RWPE2 (cell line): ENCODE results near the gene CYB5D1.

Source experiments
- ATAC-seq: fragments of 200-7000 bp; cut with Tn5 transposase; 3 replicates; pipeline ENCODE4 v1.9.1; 2021; ENCODE audit warnings: low read depth
- DNase-seq: peaks from one replicate; pipeline ENCODE4 v3.0.0-alpha.2; 2020; ENCODE audit warnings: low spot score
- H3K27ac ChIP-seq: fragments of 450-650 bp; 2 replicates; pipeline ENCODE4 v1.5.1; 2017; ENCODE audit warnings: mild to moderate bottlenecking; ENCODE audit not compliant: poor library complexity, severe bottlenecking
- H3K27me3 ChIP-seq: fragments of 250-450 bp; sonication (Bioruptor Pico); 2 replicates; pipeline ENCODE4 v1.5.1; 2021; ENCODE audit warnings: mild to moderate bottlenecking, moderate library complexity; ENCODE audit not compliant: insufficient read depth, poor library complexity, severe bottlenecking
- H3K36me3 ChIP-seq: fragments of 250-450 bp; sonication (Bioruptor Pico); 2 replicates; pipeline ENCODE4 v1.5.1; 2020; ENCODE audit warnings: low read depth, mild to moderate bottlenecking, moderate library complexity
- H3K4me1 ChIP-seq: fragments of 250-450 bp; sonication (Bioruptor Pico); 2 replicates; pipeline ENCODE4 v1.5.1; 2021; ENCODE audit warnings: mild to moderate bottlenecking, moderate library complexity; ENCODE audit not compliant: insufficient read depth, poor library complexity, severe bottlenecking
- H3K4me3 ChIP-seq: fragments of 250-450 bp; sonication (Bioruptor Pico); 2 replicates; pipeline ENCODE4 v1.5.1; 2021; ENCODE audit warnings: mild to moderate bottlenecking, moderate library complexity; ENCODE audit not compliant: severe bottlenecking
- H3K9me3 ChIP-seq: fragments of 250-450 bp; sonication (Bioruptor Pico); 2 replicates; pipeline ENCODE4 v1.5.1; 2021; ENCODE audit warnings: mild to moderate bottlenecking, moderate library complexity; ENCODE audit not compliant: severe bottlenecking
- CTCF ChIP-seq: fragments of 450-650 bp; IDR thresholded peaks from one replicate; pipeline ENCODE4 v1.5.1; 2017; ENCODE audit warnings: mild to moderate bottlenecking, moderate library complexity; ENCODE audit not compliant: poor library complexity, severe bottlenecking

Gene CYB5D1

GRCh38 chr17:7822126-7822525 lies 35.7 kb upstream of the CYB5D1 start:
- no peaks in the 10 kb centered on the region for H3K4me1 ChIP-seq
- no peak for ATAC-seq
- H3K36me3 ChIP-seq = no peaks in the 10 kb centered on the region
- no peak for TF ChIP-seq CTCF
- no peaks in the 10 kb centered on the region for H3K9me3 ChIP-seq
- H3K4me3 ChIP-seq = no peak overlapping the region
- no peaks in the 10 kb centered on the region for H3K27me3 ChIP-seq
- DNase-seq = no peak
- H3K27ac ChIP-seq = no peak overlapping the region

GRCh38 chr17:7823581-7824001 lies 34.2 kb upstream of the CYB5D1 start:
- no peak overlapping the region for H3K27ac ChIP-seq
- no peak for ATAC-seq
- DNase-seq = no peak
- H3K27me3 ChIP-seq = no peaks in the 10 kb centered on the region
- no peaks in the 10 kb centered on the region for H3K4me1 ChIP-seq
- no peaks in the 10 kb centered on the region for H3K9me3 ChIP-seq
- H3K4me3 ChIP-seq = no peak overlapping the region
- TF ChIP-seq CTCF = no peak
- no peaks in the 10 kb centered on the region for H3K36me3 ChIP-seq

- Histone ChIP-seq H3K27ac (no peak overlapping the region), H3K9me3 (no peaks in the 10 kb centered on the region), H3K4me1 (no peaks in the 10 kb centered on the region), H3K27me3 (no peaks in the 10 kb centered on the region), H3K4me3 (no peak overlapping the region), H3K36me3 (no peaks in the 10 kb centered on the region)
- ATAC-seq (no peak), DNase-seq (no peak)
- no peak for TF ChIP-seq CTCF
Measured at GRCh38 chr17:7824021-7824924, 33.5 kb upstream of the CYB5D1 start.

GRCh38 chr17:7825206-7825990 lies 32.4 kb upstream of the CYB5D1 start:
- ATAC-seq = no peak

More at GRCh38 chr17:7825206-7825990, 32.4 kb upstream of the CYB5D1 start:
- no peak for DNase-seq
- no peak overlapping the region for H3K27ac ChIP-seq
- no peaks in the 10 kb centered on the region for H3K27me3 ChIP-seq
- no peak overlapping the region for H3K4me3 ChIP-seq
- H3K4me1 ChIP-seq = no peaks in the 10 kb centered on the region
- no peaks in the 10 kb centered on the region for H3K9me3 ChIP-seq
- H3K36me3 ChIP-seq = no peaks in the 10 kb centered on the region
- TF ChIP-seq CTCF = peak; percentile 19
